Glutamatergic neuron (in vitro differentiated cells): ENCODE data around the gene TSNAXIP1. TPM values are rescaled to one million over a fixed set of nuclear protein-coding genes. Genes with fewer than 3 reads are reported as not detected.

Experiments
- DNase-seq: peaks from one replicate; pipeline ENCODE4 v3.0.0; 2022
- H3K27ac Mint-ChIP-seq: one replicate; pipeline ENCODE4 v1.8.0; 2020; ENCODE audit warnings: mild to moderate bottlenecking, mixed read lengths, inconsistent platforms; ENCODE audit not compliant: unreplicated experiment
- H3K27me3 Mint-ChIP-seq: one replicate; pipeline ENCODE4 v1.8.0; 2020; ENCODE audit warnings: mild to moderate bottlenecking, moderate library complexity, mixed read lengths, inconsistent platforms; ENCODE audit not compliant: unreplicated experiment
- H3K36me3 Mint-ChIP-seq: one replicate; pipeline ENCODE4 v1.8.0; 2020; ENCODE audit warnings: mild to moderate bottlenecking, mixed read lengths, inconsistent platforms; ENCODE audit not compliant: unreplicated experiment
- H3K4me1 Mint-ChIP-seq: one replicate; pipeline ENCODE4 v1.8.0; 2020; ENCODE audit warnings: mild to moderate bottlenecking, low read depth, mixed read lengths, inconsistent platforms; ENCODE audit not compliant: unreplicated experiment
- H3K4me3 Mint-ChIP-seq: one replicate; pipeline ENCODE4 v1.8.0; 2020; ENCODE audit warnings: mild to moderate bottlenecking, mixed read lengths, inconsistent platforms; ENCODE audit not compliant: unreplicated experiment
- H3K9me3 Mint-ChIP-seq: one replicate; pipeline ENCODE4 v1.8.0; 2020; ENCODE audit warnings: mild to moderate bottlenecking, moderate library complexity, mixed read lengths, inconsistent platforms; ENCODE audit not compliant: unreplicated experiment
- total RNA-seq: library from RNA; stranded (reverse); fragmentation: NEBNext Ultra II Directional; extraction: Animal tissue kit (Norgen Biotek cat#: 25700); gene quantifications from one replicate; pipeline ENCODE4 v1.2.1, GENCODE V29; 2021; ENCODE audit not compliant: unreplicated experiment
- TF ChIP-seq, protein P1 (sequence below): fragments of 200-600 bp; sonication (generic); IDR thresholded peaks from one replicate; pipeline ENCODE4 v1.5.0; 2021; ENCODE audit not compliant: partially characterized antibody, unreplicated experiment

The TSNAXIP1 gene
- total RNA-seq, 1 donor from 2014 or later: 3.4 TPM

DNA sequence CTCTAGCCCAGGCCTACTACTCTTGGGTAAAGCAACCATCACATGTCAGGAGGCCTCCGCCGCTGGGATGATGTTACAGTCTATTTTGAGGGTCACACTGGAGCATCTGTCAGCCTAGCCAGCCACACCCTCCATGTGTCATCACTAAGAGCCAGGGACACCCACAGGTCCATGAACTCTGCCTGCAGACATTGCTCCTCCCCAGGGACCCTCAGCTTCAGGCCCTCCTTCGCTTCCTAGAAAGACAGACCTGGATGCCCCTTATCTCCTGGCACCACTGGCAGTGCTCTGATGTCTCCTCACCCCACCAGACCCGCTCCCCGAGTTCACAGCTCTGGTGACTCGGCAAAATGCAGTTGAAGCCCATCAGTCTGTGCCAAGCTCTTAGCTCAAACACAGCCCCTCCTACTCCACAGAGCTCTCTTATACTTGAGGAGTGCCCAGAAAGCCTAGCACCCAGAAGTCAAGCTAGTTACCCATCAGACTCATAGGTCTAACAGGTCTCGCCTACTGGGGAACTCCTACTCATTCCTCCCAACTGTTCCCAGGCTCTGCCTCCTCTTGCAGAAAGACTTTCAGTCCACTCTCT, 6.3 kb upstream of the TSNAXIP1 start:
- Mint-ChIP-seq H3K9me3 (peaks cover 5% of the 10 kb centered on the region), H3K4me3 (peak overlapping the region; percentile 35), H3K27ac (peak overlapping the region; percentile 89), H3K4me1 (peaks cover 30% of the 10 kb centered on the region), H3K36me3 (no peaks in the 10 kb centered on the region), H3K27me3 (peaks cover 3% of the 10 kb centered on the region)
- TF ChIP-seq, protein P1, sequence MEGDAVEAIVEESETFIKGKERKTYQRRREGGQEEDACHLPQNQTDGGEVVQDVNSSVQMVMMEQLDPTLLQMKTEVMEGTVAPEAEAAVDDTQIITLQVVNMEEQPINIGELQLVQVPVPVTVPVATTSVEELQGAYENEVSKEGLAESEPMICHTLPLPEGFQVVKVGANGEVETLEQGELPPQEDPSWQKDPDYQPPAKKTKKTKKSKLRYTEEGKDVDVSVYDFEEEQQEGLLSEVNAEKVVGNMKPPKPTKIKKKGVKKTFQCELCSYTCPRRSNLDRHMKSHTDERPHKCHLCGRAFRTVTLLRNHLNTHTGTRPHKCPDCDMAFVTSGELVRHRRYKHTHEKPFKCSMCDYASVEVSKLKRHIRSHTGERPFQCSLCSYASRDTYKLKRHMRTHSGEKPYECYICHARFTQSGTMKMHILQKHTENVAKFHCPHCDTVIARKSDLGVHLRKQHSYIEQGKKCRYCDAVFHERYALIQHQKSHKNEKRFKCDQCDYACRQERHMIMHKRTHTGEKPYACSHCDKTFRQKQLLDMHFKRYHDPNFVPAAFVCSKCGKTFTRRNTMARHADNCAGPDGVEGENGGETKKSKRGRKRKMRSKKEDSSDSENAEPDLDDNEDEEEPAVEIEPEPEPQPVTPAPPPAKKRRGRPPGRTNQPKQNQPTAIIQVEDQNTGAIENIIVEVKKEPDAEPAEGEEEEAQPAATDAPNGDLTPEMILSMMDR: no peak
- peak; percentile 52 for DNase-seq

DNA sequence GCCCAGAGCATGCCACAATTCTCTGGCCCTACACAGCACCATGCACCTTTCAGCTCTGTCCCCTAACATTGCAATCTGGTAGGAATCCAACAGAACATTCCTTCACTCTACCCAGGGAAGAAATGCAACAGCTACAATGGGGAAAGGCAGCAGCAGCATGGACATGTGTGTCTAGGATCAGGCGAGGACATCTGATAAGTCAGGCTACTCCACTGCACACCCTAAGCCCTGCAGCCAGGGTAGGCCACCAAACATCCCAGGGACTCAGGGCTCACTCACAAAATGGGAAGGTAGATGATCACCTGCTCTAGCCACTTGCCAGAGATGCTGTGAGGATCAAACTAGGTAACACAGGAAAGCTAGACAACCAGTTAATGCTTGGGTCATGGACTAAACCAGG, 5.4 kb upstream of the TSNAXIP1 start:
- TF ChIP-seq, protein P1: no peak
- peaks cover 3% of the 10 kb centered on the region for H3K27me3 Mint-ChIP-seq
- H3K4me1 Mint-ChIP-seq: peaks cover 32% of the 10 kb centered on the region
- no peaks in the 10 kb centered on the region for H3K36me3 Mint-ChIP-seq
- H3K27ac Mint-ChIP-seq: no peak overlapping the region
- H3K9me3 Mint-ChIP-seq: peaks cover 6% of the 10 kb centered on the region
- peak overlapping the region; percentile 35 for H3K4me3 Mint-ChIP-seq
- no peak for DNase-seq

DNA sequence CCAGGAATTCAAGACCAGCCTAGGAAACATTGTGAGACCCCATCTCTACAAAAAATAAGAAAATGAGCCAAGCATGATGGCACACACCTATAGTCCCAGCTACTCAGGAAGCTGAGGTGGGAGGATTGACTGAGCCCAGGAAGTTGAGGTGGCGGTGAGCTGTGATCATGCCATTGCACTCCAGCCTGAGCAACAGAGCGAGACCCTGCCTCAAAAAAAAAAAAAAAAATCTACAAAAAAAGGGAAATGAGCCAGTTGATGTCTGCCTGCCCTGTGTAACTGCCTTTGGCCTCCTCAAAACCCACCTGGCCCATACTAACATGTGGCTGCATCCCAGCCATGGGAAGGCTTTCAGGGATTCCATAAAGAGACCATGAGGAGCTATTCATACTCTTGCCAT, 4.8 kb upstream of the TSNAXIP1 start:
- H3K36me3 Mint-ChIP-seq: no peaks in the 10 kb centered on the region
- H3K27ac Mint-ChIP-seq: no peak overlapping the region
- H3K4me3 Mint-ChIP-seq: no peak overlapping the region
- TF ChIP-seq, protein P1: no peak
- H3K4me1 Mint-ChIP-seq: peaks cover 25% of the 10 kb centered on the region
- peaks cover 3% of the 10 kb centered on the region for H3K27me3 Mint-ChIP-seq
- peaks cover 6% of the 10 kb centered on the region for H3K9me3 Mint-ChIP-seq
- DNase-seq: no peak

DNA sequence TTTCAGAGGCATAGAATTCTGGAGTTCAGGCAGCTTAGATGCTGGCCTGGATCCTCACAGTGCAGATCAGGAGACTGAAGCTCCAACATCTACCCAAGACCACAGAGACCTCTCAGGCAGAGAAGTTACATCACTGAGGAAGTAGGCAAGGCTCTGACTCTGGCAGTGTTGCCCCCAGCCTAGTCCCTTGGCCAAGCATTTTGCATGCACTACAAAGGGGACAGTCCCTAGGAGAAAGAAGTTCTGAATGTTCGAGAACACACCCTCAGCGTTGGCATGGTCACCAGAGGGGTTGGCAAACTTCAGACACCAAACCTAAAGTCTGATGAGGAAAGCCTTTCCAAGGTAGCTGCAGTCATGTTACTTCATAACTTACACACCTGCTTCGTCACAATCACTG, 2.8 kb upstream of the TSNAXIP1 start:
- H3K4me3 Mint-ChIP-seq: peak overlapping the region; percentile 6

DNA sequence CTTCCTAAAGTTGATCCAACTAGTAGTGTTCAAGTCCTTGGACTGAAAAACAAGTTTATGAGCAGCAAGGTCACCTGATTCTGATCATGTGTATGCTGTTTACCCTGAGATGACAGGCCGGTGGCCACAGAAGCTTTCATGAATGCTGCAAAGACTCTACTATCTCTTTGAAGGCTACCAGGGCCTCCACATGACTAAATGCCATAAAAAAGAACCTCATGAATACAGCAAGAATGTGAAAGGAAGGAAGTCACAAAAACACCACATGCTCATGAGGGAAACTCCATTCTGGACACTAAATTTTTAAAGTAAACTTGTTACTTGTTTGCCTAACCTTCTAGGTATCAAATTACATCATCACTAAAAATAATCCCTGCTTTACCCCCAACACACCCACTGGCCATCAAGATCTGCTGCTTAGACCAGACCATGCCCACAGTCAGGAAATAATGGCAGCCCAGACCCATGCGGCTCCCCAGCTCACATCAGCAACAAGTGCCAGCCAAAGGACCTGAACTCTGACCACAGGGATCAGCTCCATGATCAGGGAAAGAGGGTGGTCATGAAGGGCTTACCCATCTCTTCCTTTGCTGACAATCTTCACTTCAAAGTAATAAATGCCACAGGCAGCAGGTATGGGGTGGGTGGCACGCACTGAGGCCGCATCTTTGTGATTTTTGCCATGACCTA, 1.7 kb upstream of the TSNAXIP1 start:
- TF ChIP-seq, protein P1: no peak
- DNase-seq: no peak
- Mint-ChIP-seq H3K4me1 (peaks cover 22% of the 10 kb centered on the region), H3K27ac (peak overlapping the region; percentile 72), H3K4me3 (peak overlapping the region; percentile 93), H3K9me3 (peaks cover 9% of the 10 kb centered on the region), H3K36me3 (no peaks in the 10 kb centered on the region), H3K27me3 (peaks cover 3% of the 10 kb centered on the region)

More for the DNA sequence above, 2.8 kb upstream of the TSNAXIP1 start:
- H3K9me3 Mint-ChIP-seq: peaks cover 9% of the 10 kb centered on the region
- peaks cover 5% of the 10 kb centered on the region for H3K27me3 Mint-ChIP-seq
- no peak for DNase-seq
- peaks cover 25% of the 10 kb centered on the region for H3K4me1 Mint-ChIP-seq
- H3K27ac Mint-ChIP-seq: no peak overlapping the region
- no peaks in the 10 kb centered on the region for H3K36me3 Mint-ChIP-seq
- TF ChIP-seq, protein P1: no peak
